ENCODE measurements around the gene PRF1. TPM values are rescaled to one million over a fixed set of nuclear protein-coding genes. Genes with fewer than 3 reads are reported as not detected.

PRF1 gene
- total RNA-seq, 1 experiment from 2014 or later, result not detected

- DNase-seq (ENCODE audit: low read depth), result no peak
- in situ Hi-C loops (cut with HindIII; ENCODE audit: low pct_unique_long_range_greater_than_20kb, low sequenced_read_pairs), result no loop called here
Observed at GRCh38 chr10:70568113-70568512, 34.4 kb downstream of the PRF1 start.

GRCh38 chr10:70567603-70568002 lies 34.9 kb downstream of the PRF1 start:
- DNase-seq (ENCODE audit: low read depth), result no peak
- in situ Hi-C loops (cut with HindIII; ENCODE audit: low pct_unique_long_range_greater_than_20kb, low sequenced_read_pairs), result no loop called here

GRCh38 chr10:70566515-70567290 lies 35.8 kb downstream of the PRF1 start:
- in situ Hi-C loops (cut with HindIII; ENCODE audit: low pct_unique_long_range_greater_than_20kb, low sequenced_read_pairs), result no loop called here
- no peak for DNase-seq (ENCODE audit: low read depth)

GRCh38 chr10:70565556-70566514 lies 36.7 kb downstream of the PRF1 start:
- in situ Hi-C loops (cut with HindIII; ENCODE audit: low pct_unique_long_range_greater_than_20kb, low sequenced_read_pairs), result no loop called here
- no peak for DNase-seq (ENCODE audit: low read depth)

- in situ Hi-C loops (cut with HindIII; ENCODE audit: low pct_unique_long_range_greater_than_20kb, low sequenced_read_pairs), result no loop called here
- no peak for DNase-seq (ENCODE audit: low read depth)
Observed at GRCh38 chr10:70564901-70565351, 37.6 kb downstream of the PRF1 start.

GRCh38 chr10:70564113-70564725 lies 38.3 kb downstream of the PRF1 start:
- in situ Hi-C loops (cut with HindIII; ENCODE audit: low pct_unique_long_range_greater_than_20kb, low sequenced_read_pairs), result no loop called here
- no peak for DNase-seq (ENCODE audit: low read depth)

- in situ Hi-C loops (cut with HindIII; ENCODE audit: low pct_unique_long_range_greater_than_20kb, low sequenced_read_pairs), result no loop called here
- DNase-seq (ENCODE audit: low read depth), result no peak
Observed at GRCh38 chr10:70563230-70563629, 39.3 kb downstream of the PRF1 start.

- in situ Hi-C loops (cut with HindIII; ENCODE audit: low pct_unique_long_range_greater_than_20kb, low sequenced_read_pairs), result no loop called here
- no peak for DNase-seq (ENCODE audit: low read depth)
Observed at GRCh38 chr10:70562036-70562755, 40.3 kb downstream of the PRF1 start.

GRCh38 chr10:70561558-70561957 lies 41.0 kb downstream of the PRF1 start:
- in situ Hi-C loops (cut with HindIII; ENCODE audit: low pct_unique_long_range_greater_than_20kb, low sequenced_read_pairs), result no loop called here

GRCh38 chr10:70561070-70561469 lies 41.5 kb downstream of the PRF1 start:
- in situ Hi-C loops (cut with HindIII; ENCODE audit: low pct_unique_long_range_greater_than_20kb, low sequenced_read_pairs), result no loop called here
- no peak for DNase-seq (ENCODE audit: low read depth)

More at GRCh38 chr10:70561558-70561957, 41.0 kb downstream of the PRF1 start:
- DNase-seq (ENCODE audit: low read depth), result no peak

GRCh38 chr10:70560511-70560941 lies 42.0 kb downstream of the PRF1 start:
- in situ Hi-C loops (cut with HindIII; ENCODE audit: low pct_unique_long_range_greater_than_20kb, low sequenced_read_pairs), result no loop called here
- DNase-seq (ENCODE audit: low read depth), result no peak

- in situ Hi-C loops (cut with HindIII; ENCODE audit: low pct_unique_long_range_greater_than_20kb, low sequenced_read_pairs), result no loop called here
- no peak for DNase-seq (ENCODE audit: low read depth)
Observed at GRCh38 chr10:70559861-70560260, 42.7 kb downstream of the PRF1 start.

- in situ Hi-C loops (cut with HindIII; ENCODE audit: low pct_unique_long_range_greater_than_20kb, low sequenced_read_pairs), result no loop called here
- DNase-seq (ENCODE audit: low read depth), result no peak
Observed at GRCh38 chr10:70558871-70559810, 43.4 kb downstream of the PRF1 start.

- in situ Hi-C loops (cut with HindIII; ENCODE audit: low pct_unique_long_range_greater_than_20kb, low sequenced_read_pairs), result no loop called here
- DNase-seq (ENCODE audit: low read depth), result no peak
Observed at GRCh38 chr10:70558295-70558694, 44.2 kb downstream of the PRF1 start.

- in situ Hi-C loops (cut with HindIII; ENCODE audit: low pct_unique_long_range_greater_than_20kb, low sequenced_read_pairs), result no loop called here
- no peak for DNase-seq (ENCODE audit: low read depth)
Observed at GRCh38 chr10:70557876-70558275, 44.7 kb downstream of the PRF1 start.

GRCh38 chr10:70557086-70557845 lies 45.3 kb downstream of the PRF1 start:
- DNase-seq (ENCODE audit: low read depth), result no peak
- in situ Hi-C loops (cut with HindIII; ENCODE audit: low pct_unique_long_range_greater_than_20kb, low sequenced_read_pairs), result no loop called here
